Activated CD4-positive, alpha-beta T cell treated with anti-CD3 and anti-CD28 coated beads, Interleukin-2, amount 50 U/mL, for 16 hours (primary cell): ENCODE results near the gene EMC8.
"Not testable (repeated sequence)": the region's sequence is repeated elsewhere in the genome, so short reads cannot be mapped to it uniquely, and the experiment has no call there.

Experiments
- DNase-seq: peaks from one replicate; pipeline ENCODE4 v3.0.0-alpha.2; 2020

The EMC8 gene

GRCh38 chr16:85799497-85800320, at the start of gene EMC8, which contains the start of gene COX4I1:
Gene EMC8, minus strand, starts transcription at chr16:85799544. Its CDS starts 249 bp downstream, at chr16:85799295.
Gene COX4I1, plus strand, starts transcription at chr16:85799695. Its CDS starts 1,511 bp downstream, at chr16:85801206.
- DNase-seq = peak; percentile 95

GRCh38 chr16:85848986-85849385, 49.6 kb upstream of the EMC8 start:
- no peak for DNase-seq

- DNase-seq = no peak
Measured at GRCh38 chr16:85847681-85848601, 48.6 kb upstream of the EMC8 start.

GRCh38 chr16:85847036-85847435, 47.7 kb upstream of the EMC8 start:
- DNase-seq = no peak

- DNase-seq = no peak
Measured at GRCh38 chr16:85846461-85846860, 47.1 kb upstream of the EMC8 start.

- DNase-seq = no peak
Measured at GRCh38 chr16:85845266-85845665, 45.9 kb upstream of the EMC8 start.

GRCh38 chr16:85844786-85845185, 45.4 kb upstream of the EMC8 start:
- DNase-seq = no peak

- DNase-seq = no peak
Measured at GRCh38 chr16:85844169-85844481, 44.8 kb upstream of the EMC8 start.

GRCh38 chr16:85843471-85844168, 44.3 kb upstream of the EMC8 start:
- DNase-seq = no peak

GRCh38 chr16:85842848-85843247, 43.5 kb upstream of the EMC8 start:
- no peak for DNase-seq

GRCh38 chr16:85842435-85842834, 43.1 kb upstream of the EMC8 start:
- DNase-seq = no peak

GRCh38 chr16:85840801-85841200, 41.5 kb upstream of the EMC8 start:
- no peak for DNase-seq

GRCh38 chr16:85840395-85840794, 41.1 kb upstream of the EMC8 start:
- no peak for DNase-seq

GRCh38 chr16:85839681-85840240, 40.4 kb upstream of the EMC8 start:
- no peak for DNase-seq

- no peak for DNase-seq
Measured at GRCh38 chr16:85838876-85839585, 39.7 kb upstream of the EMC8 start.

- no peak for DNase-seq
Measured at GRCh38 chr16:85838381-85838780, 39.0 kb upstream of the EMC8 start.

GRCh38 chr16:85837654-85838053, 38.3 kb upstream of the EMC8 start:
- DNase-seq = not testable (repeated sequence)

GRCh38 chr16:85836706-85837582, 37.6 kb upstream of the EMC8 start:
- no peak for DNase-seq

- no peak for DNase-seq
Measured at GRCh38 chr16:85835956-85836705, 36.8 kb upstream of the EMC8 start.

- DNase-seq = no peak
Measured at GRCh38 chr16:85835227-85835751, 35.9 kb upstream of the EMC8 start.
